ENCODE measurements around the gene CAMP.

Gene CAMP

DNA sequence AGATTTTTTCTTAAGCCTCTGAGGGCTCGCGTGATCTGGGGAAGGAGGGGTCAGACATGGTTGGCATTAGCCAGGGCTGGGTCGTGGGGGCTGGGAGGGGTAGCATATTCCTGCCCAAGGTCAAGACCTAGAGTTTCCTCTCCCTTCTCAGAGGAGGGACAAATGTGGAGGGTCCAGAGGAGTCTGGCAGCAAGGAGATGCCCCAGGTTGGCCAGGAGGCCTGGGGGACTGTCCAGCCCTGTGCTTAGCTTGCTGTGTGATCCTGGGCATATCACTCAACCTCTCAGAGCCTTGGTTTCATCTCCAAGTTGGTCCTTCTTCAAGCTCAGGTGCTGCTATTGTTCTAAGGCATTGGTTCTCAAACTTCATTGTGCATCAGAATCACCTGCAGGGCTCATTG lies 9.1 kb upstream of the CAMP start:
- DNase-seq (ENCODE audit: low read depth in 3 of 3, low spot score in 1 of 3): no peak

- no peak for DNase-seq (ENCODE audit: low read depth in 3 of 3, low spot score in 1 of 3)
Observed at GRCh38 chr3:48215019-48215418, 8.3 kb upstream of the CAMP start.

DNA sequence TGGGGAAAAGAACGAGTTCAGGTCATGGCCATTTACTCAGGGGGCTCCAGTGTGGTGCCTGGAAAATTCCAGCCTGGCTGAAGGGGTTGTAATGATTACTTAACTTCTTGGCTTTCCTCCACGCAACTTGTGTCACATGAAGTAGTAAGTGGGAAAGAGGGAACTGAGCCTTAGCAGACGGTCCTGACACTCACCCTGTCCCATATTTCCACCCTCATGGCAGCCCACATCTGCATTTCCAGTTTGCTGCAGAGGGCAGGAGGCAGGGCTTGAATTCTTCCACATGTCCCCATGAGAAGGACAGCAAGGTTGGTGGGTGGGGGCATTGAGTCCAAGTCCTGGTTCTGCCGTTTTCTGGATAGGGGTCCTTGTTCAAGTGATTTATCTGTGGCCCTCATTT lies 7.8 kb upstream of the CAMP start:
- DNase-seq (ENCODE audit: low read depth in 3 of 3, low spot score in 1 of 3): no peak

- no peak for DNase-seq (ENCODE audit: low read depth in 3 of 3, low spot score in 1 of 3)
Observed at GRCh38 chr3:48215876-48216275, 7.4 kb upstream of the CAMP start.

DNA sequence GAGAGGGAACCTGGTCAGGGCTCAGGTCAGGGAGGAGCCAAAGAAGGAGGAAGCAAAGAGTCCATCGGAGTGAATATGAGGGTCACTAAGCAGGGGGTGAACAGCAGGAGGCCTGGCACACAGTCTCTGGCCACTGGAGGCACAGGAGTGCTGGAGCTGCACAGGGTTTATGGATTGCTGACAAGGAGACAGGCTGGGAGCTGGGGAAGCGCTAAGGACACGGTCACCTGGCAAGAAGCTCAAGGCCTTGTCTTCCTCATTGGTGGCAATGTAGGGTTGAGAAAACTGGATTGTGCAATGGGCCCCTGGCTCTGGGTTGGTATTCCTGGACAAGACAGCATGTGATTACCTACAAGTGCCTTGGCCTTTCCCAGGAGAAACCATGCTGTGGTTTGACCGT lies 5.8 kb upstream of the CAMP start:
- DNase-seq (ENCODE audit: low read depth in 3 of 3, low spot score in 1 of 3): no peak

DNA sequence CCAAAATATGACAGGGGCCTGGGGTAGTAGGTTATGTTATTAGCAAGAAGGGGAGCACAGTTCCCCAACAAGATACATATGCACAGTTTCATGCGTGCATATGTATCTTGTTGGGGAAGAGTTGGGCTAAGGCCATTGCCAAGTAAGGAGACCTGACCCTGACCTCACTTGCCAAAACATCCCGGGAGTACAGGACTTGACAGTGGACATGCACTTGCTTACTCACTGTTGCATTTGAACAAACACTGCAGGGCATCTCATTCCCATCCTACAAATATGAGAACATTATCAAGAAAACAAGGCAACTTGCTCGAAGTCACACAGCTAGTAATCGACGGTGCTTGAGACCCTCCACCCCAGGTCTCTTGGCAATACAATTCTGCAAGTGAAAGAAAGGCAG lies 4.8 kb upstream of the CAMP start:
- no peak for DNase-seq (ENCODE audit: low read depth in 3 of 3, low spot score in 1 of 3)

DNA sequence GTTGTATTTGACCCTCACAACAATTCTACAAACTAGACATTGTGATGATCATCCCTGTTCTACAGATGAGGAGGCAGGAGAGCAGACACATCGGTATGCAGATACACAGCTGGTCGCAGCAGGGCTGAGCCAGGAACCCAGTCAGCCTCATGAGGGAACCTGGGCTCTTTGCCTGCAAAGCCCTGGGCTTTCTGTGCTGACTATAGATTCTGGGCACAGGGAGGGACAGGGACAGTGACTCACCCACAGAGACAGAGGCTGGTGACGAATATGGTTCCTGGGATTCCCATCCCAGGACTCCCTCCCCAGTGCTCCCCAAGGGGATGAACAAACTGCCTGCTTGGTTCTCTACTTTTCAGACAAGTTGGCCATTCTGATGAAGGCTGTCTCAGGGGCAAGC lies 3.8 kb upstream of the CAMP start:
- no peak for DNase-seq (ENCODE audit: low read depth in 3 of 3, low spot score in 1 of 3)

DNA sequence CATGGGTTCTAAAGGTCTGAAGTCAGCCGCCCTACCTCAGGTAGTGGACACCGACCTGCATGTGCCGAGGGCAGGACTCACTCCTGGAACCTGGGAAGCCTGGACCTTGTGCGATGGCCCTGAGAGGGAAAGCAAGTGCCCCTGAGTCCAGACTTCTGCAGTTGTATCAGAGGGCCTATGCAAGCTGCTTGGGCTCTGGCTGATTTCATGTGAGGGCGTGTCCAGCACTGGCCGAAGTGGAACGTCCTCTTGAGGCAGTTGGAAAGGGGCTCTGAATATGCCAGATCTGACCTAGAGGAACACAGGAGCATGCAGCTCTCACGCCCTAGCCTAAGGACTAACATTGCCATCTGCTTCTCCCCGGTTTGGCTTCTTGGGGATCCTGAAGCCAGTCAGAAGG lies 2.5 kb upstream of the CAMP start:
- no peak for DNase-seq (ENCODE audit: low read depth in 3 of 3, low spot score in 1 of 3)

GRCh38 chr3:48225587-48225986 lies 2.3 kb downstream of the CAMP start:
- DNase-seq (ENCODE audit: low read depth in 3 of 3, low spot score in 1 of 3): no peak

DNA sequence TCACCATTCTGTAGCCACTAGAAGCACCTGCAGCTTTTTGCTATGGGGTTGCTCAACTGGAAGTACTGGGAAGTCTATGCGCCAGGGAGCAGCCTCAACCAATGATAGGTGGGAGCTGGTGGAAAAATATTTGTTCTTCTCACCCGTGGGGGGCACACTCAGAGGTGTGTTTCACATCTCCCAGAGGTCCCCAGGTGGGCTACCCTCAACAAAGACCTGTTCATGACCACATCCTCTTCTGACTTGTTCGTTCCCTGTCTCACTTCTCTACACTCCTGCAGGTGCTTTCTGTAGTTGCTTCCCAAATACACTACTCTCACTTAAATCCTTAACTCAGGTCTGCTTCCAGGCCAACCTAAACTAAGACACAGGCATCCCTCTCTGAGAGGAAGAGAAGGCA lies 3.6 kb downstream of the CAMP start:
- DNase-seq (ENCODE audit: low read depth in 3 of 3, low spot score in 1 of 3): no peak

DNA sequence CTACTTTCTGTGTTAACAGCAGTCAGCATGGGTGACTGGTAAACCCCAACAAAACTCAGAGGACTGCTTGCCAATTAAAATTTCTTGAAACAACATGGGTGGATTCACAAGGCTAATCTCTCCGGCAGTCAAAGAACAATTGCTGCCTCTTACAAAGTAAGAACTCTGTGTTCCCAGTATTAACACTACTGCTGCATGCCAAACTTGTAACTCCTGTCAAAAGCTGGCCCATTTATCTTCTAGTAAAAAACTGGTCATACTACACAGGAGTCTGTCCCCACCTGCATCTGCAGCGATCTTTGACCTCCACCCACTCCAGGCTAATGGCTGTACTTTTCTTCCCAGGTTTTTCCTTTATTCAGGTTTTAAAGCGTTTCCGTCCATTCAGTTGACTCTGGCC lies 8.9 kb downstream of the CAMP start:
- no peak for DNase-seq (ENCODE audit: low read depth in 3 of 3, low spot score in 1 of 3)

DNA sequence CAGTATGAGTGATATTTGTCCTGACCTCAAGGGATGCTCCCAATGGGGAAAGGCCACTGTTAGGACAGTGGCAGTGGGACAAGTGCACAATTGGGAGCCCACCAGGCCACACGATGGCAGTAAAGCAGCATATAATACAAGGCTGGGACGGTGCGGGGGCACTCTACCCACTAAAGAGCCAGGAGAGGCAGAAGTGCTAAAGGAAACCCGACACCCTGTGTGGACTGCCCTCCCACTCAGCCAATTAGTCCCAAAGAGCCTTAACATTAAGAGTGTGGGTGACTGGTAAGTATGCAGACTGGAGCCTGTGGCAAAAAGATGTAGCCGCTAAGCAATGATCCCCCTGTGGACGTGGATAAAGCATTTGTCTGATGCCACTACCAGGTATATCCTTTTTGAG lies 9.4 kb downstream of the CAMP start:
- DNase-seq (ENCODE audit: low read depth in 3 of 3, low spot score in 1 of 3): peak in 2 of 3 donors; percentile 18 to 39

DNA sequence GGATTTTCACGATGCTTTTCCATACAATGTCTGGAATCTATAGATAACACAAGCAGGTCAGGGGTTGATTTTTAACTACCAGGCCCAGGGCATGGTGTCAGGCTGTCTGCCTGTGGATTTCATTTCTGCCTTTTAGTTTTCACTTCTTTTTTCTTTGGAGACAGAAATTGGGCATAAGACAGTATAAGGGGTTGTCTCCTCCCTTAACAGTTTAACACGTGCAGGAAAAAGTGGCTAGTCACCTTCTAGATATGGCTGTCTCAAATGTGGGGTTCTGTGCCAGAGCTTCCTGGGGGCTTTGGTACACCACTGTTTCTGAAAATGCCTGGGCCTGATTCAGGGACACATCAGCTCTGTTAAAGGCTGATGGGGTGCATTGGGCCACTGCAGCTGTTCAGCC lies 10.2 kb downstream of the CAMP start:
- DNase-seq (ENCODE audit: low read depth in 3 of 3, low spot score in 1 of 3): no peak

- no peak for DNase-seq (ENCODE audit: low read depth in 3 of 3, low spot score in 1 of 3)
Observed at GRCh38 chr3:48236531-48236930, 13.2 kb downstream of the CAMP start.

- DNase-seq (ENCODE audit: low read depth in 3 of 3, low spot score in 1 of 3): no peak
Observed at GRCh38 chr3:48238531-48239085, 15.3 kb downstream of the CAMP start.

GRCh38 chr3:48240000-48240963 lies 17.0 kb downstream of the CAMP start:
- DNase-seq (ENCODE audit: low read depth in 3 of 3, low spot score in 1 of 3): no peak

- no peak for DNase-seq (ENCODE audit: low read depth in 3 of 3, low spot score in 1 of 3)
Observed at GRCh38 chr3:48241796-48242455, 18.6 kb downstream of the CAMP start.

- DNase-seq (ENCODE audit: low read depth in 3 of 3, low spot score in 1 of 3): no peak
Observed at GRCh38 chr3:48243886-48244285, 20.6 kb downstream of the CAMP start.

DNA sequence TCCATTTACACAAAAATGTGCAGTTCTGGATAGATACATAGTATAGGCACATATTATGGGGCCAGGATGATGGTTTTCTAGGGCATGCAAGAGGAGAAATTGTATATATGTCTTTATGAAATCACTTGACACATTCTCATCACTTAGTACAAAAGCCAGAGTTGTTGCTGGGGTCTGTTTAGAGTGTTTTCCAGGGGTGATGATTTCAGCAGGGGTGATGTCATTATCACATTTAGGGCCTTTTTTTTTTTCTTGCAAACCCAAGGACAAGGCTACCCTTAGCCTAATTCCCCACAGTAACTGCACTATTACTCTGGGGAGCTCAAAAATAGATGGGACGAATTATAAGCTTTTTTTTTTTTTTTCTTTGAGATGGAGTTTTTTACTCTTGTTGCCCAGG lies 21.2 kb downstream of the CAMP start:
- no peak for DNase-seq (ENCODE audit: low read depth in 3 of 3, low spot score in 1 of 3)

GRCh38 chr3:48245136-48245535 lies 21.8 kb downstream of the CAMP start:
- no peak for DNase-seq (ENCODE audit: low read depth in 3 of 3, low spot score in 1 of 3)

GRCh38 chr3:48247401-48247811 lies 24.1 kb downstream of the CAMP start:
- no peak for DNase-seq (ENCODE audit: low read depth in 3 of 3, low spot score in 1 of 3)

Data from stimulated activated CD4-positive, alpha-beta T cell treated with anti-CD3 and anti-CD28 coated beads, TNF-alpha, amount 100 ng/mL, for 1 hour (primary cell).